Colon (tissue), 2 donors: ENCODE measurements around the gene JKAMP.

Experiments
- FAIRE-seq: peaks from 2 replicates; lab custom pipeline; 2012; peaks lifted over from hg19 to GRCh38; lab: Jason Lieb, UNC
- donor health status: control.
- donor health status: control.

Gene JKAMP

GRCh38 chr14:59541731-59542130, 57.4 kb downstream of the JKAMP start:
- FAIRE-seq, result no peak

DNA sequence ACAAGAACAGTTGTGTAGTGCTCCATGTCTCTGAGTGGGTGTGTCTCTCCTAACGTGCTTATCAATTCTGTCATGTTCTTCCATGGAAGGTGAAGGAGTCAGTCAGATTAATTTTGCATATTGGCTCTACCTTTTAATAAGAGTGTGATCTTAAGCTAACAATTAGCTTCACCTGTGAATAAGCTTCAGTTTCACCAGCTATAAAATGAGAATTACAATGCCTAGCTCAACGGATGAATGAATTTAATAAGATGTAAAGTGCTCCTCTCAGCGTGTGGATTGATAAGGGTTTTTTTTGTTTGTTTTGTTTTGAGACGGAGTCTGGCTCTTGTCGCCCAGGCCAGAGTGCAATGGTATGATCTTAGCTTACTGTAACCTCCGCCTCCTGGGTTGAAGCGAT, 59.6 kb downstream of the JKAMP start:
- FAIRE-seq, result no peak

DNA sequence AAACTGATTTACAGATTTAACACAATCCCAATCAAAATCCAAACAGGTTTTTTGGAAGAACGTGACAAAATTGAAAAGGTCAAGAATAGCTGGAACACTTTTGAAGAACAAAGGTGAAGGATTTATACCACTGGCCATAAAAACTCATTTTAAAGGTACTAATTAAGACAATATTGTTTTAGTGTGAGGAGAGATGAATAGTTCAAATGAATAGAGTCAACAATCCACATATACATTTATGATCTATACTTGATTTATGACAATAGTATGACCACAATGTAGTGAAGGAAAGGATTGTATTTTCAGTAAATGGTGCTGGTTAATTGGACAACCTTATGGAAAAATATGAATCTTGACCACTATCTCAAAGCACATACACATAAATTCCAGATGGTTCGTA, 63.0 kb downstream of the JKAMP start:
- FAIRE-seq, result no peak
